Ascending aorta (tissue), 2 donors: ENCODE results near the gene SCYL1. TPM values are rescaled to one million over a fixed set of nuclear protein-coding genes. Genes with fewer than 3 reads are reported as not detected.

ENCODE experiments used
- DNase-seq, 2 donors: peaks; one replicate each; pipeline ENCODE4 v3.0.0-alpha.2; 2019; ENCODE audit warnings: low spot score in 2 of 2
- H3K27ac ChIP-seq, 2 donors: fragments of 200-600 bp; sonication (generic); one replicate each; pipeline ENCODE4 v1.5.1; 2016 to 2017; ENCODE audit warnings: mild to moderate bottlenecking in 1 of 2
- H3K27me3 ChIP-seq: fragments of 200-600 bp; sonication (generic); one replicate; pipeline ENCODE4 v1.5.1; 2017
- H3K36me3 ChIP-seq, 2 donors: fragments of 200-600 bp; sonication (generic); one replicate each; pipeline ENCODE4 v1.5.1; 2016
- H3K4me1 ChIP-seq, 2 donors: fragments of 200-600 bp; sonication (generic); one replicate each; pipeline ENCODE4 v1.5.1; 2016 to 2017; ENCODE audit warnings: mild to moderate bottlenecking in 1 of 2
- H3K4me3 ChIP-seq, 2 donors: fragments of 200-600 bp; sonication (generic); one replicate each; pipeline ENCODE4 v1.5.1; 2016 to 2017; ENCODE audit warnings: mild to moderate bottlenecking in 1 of 2
- H3K9me3 ChIP-seq, 2 donors: fragments of 200-600 bp; sonication (generic); one replicate each; pipeline ENCODE4 v1.5.1; 2016
- CTCF ChIP-seq, 3 experiments: fragments of 200-600 bp in 2 of 3; fragments of 450-650 bp in 1 of 3; sonication (generic) in 2 of 3; IDR thresholded peaks; one replicate each; pipeline ENCODE4 v1.5.1; 2016 to 2019; ENCODE audit warnings: antibody characterized with exemption in 3 of 3, mild to moderate bottlenecking in 1 of 3, moderate library complexity in 1 of 3
- intact Hi-C: fragments of 100-400 bp; cut with DNase I; formaldehyde crosslinking; loops from one replicate; pipeline ENCODE4 v1.15.1; 2023
- total RNA-seq: library from RNA; depleted of rRNA; stranded (reverse); fragments of >200 nt; gene quantifications from one replicate; pipeline ENCODE4 v1.1.0, GENCODE V29; 2016

Gene SCYL1
- total RNA-seq, 1 donor from 2014 or later = 220 TPM

DNA sequence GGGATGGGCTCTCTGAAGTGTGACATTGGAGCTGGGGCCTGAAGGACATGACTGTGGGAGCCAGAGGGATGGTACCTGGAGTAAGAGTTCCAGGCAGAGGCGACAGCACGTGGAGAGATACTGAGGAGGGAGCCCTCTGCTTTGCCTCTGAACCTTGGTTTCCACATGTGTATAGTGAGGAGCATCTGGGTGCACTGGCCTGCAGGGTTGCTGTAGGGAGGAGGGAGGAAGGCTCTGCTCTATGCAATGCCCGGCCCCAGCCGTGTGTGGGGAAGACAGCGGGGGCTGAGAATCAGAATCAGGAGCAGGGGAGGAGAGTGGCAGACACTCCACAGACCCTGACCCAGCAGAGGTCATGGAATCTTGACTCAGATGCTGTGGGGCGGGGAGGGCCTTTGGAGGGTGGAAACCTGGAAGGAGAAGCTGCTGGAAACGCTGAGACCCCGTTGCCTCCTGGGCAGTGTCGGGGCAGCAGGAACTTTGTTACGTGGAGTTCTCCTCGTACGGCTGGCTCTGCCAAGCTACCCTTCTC lies 4.0 kb downstream of the SCYL1 start:
- Histone ChIP-seq H3K36me3 (peaks cover 67 to 70% of the 10 kb centered on the region in 2 donors), H3K4me1 (peaks cover 16 to 18% of the 10 kb centered on the region in 2 donors), H3K27ac (no peak overlapping the region), H3K9me3 (no peaks in the 10 kb centered on the region), H3K4me3 (no peak overlapping the region), H3K27me3 (no peaks in the 10 kb centered on the region)
- TF ChIP-seq CTCF (IDR thresholded peaks at IDR 0.05) = no peak
- intact Hi-C loops = loop anchor here (5.0 kb wide), 1 partner anchor 83 kb away; the partner anchor contains the start of gene MAP3K11
- DNase-seq = no peak

- Histone ChIP-seq H3K4me1 (peaks cover 10 to 12% of the 10 kb centered on the region in 2 donors), H3K9me3 (no peaks in the 10 kb centered on the region), H3K27me3 (no peaks in the 10 kb centered on the region), H3K36me3 (peaks cover 67 to 70% of the 10 kb centered on the region in 2 donors), H3K27ac (no peak overlapping the region), H3K4me3 (no peak overlapping the region)
- TF ChIP-seq CTCF (IDR thresholded peaks at IDR 0.05) = no peak
- DNase-seq = no peak
- intact Hi-C loops = loop anchor here (5.0 kb wide), 1 partner anchor 83 kb away; the partner anchor contains the start of gene MAP3K11
These were observed 4.7 kb downstream of the SCYL1 start for GRCh38 chr11:65529475-65530156.

DNA sequence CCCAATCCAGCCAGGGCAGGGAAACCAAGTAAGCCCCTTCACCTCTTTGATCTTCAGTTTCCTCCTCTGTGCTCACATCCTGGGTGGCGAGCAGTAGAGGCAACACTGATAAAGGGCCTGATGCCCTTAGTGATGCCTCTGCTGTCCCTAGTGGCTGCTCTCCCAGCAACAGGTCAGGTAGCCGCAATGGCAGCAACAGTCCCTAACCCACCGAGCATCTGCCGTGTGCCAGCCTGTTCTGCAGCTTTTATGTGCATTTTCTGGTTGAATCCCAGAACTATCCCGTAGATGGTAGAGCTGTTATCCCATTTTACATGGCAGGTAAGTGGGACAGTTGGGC lies 5.2 kb downstream of the SCYL1 start:
- no peak for DNase-seq
- TF ChIP-seq CTCF (IDR thresholded peaks at IDR 0.05) = no peak
- H3K4me1 ChIP-seq = peaks cover 10 to 12% of the 10 kb centered on the region in 2 donors
- H3K27ac ChIP-seq = no peak overlapping the region
- H3K9me3 ChIP-seq = no peaks in the 10 kb centered on the region
- H3K36me3 ChIP-seq = peaks cover 68 to 71% of the 10 kb centered on the region in 2 donors
- intact Hi-C loops = no loop called here
- H3K4me3 ChIP-seq = no peak overlapping the region
- H3K27me3 ChIP-seq = no peaks in the 10 kb centered on the region

DNA sequence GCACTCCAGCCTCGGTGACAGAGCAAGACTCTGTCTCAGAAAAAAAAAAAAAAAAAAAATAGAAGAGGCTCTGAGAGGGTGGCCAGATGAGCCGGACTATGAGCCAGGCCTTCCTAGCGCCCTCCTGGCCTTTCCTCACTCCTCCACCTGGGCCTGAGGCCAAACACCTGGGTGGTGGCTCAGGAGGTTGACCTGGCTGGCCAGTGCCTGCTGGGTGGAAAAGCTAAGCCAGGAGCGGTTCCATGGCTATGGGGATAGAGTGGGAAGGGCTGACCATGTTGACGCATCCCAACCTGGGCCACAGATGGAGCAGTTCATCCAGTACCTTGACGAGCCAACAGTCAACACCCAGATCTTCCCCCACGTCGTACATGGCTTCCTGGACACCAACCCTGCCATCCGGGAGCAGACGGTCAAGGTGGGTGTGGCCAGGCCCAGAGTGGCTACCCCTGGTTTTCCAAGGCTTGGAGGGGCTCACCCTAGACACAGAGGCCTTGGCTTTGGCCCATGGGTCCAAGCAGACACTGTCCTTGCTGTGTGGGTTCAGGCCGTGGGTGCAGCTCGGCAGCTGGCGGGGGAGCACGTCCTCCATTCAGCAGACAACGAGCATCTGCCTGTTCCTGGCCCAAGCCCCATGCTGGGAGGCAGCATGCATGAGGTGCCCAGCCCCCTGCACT lies 7.6 kb downstream of the SCYL1 start:
- H3K9me3 ChIP-seq = no peaks in the 10 kb centered on the region
- intact Hi-C loops = no loop called here
- no peaks in the 10 kb centered on the region for H3K27me3 ChIP-seq
- H3K36me3 ChIP-seq = peaks cover 76 to 80% of the 10 kb centered on the region in 2 donors
- TF ChIP-seq CTCF (IDR thresholded peaks at IDR 0.05) = no peak
- no peak overlapping the region for H3K27ac ChIP-seq
- no peak overlapping the region for H3K4me3 ChIP-seq
- no peaks in the 10 kb centered on the region for H3K4me1 ChIP-seq
- no peak for DNase-seq

DNA sequence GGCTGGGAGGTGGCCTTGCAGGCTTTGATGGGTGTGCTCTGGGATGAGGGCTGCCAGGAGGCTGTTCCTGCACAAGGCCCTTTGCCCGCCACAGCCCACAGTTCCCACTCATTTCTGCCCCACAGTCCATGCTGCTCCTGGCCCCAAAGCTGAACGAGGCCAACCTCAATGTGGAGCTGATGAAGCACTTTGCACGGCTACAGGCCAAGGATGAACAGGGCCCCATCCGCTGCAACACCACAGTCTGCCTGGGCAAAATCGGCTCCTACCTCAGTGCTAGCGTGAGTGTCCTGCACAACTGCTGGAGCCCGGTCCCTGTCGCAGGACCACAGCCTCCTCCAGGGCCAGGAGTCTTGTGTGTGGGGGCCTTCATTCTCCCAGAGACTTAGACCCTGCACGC lies 10.2 kb downstream of the SCYL1 start:
- H3K4me1 ChIP-seq = peaks cover 6 to 7% of the 10 kb centered on the region in 2 donors
- no peak for TF ChIP-seq CTCF (IDR thresholded peaks at IDR 0.05)
- intact Hi-C loops = no loop called here
- H3K9me3 ChIP-seq = no peaks in the 10 kb centered on the region
- no peaks in the 10 kb centered on the region for H3K27me3 ChIP-seq
- peaks cover 64 to 82% of the 10 kb centered on the region in 2 donors for H3K36me3 ChIP-seq
- H3K4me3 ChIP-seq = no peak overlapping the region
- no peak overlapping the region for H3K27ac ChIP-seq
- no peak for DNase-seq
